Mononuclear cell (primary cell): ENCODE measurements around the gene RIMBP2. TPM values are rescaled to one million over a fixed set of nuclear protein-coding genes. Genes with fewer than 3 reads are reported as not detected.

ENCODE experiments used
- total RNA-seq: library from RNA; depleted of rRNA; stranded (reverse); fragments of >200 nt; gene quantifications from one replicate; pipeline ENCODE4 v1.2.3, GENCODE V29; 2012

The RIMBP2 gene
- total RNA-seq, 1 donor: not detected

Other genes starting within 250 kb of the RIMBP2 start
- gene STX2, start 123.0 kb upstream of the RIMBP2 start, total RNA-seq: 18.1 TPM
- 234 TPM for gene RAN, start 155.8 kb upstream of the RIMBP2 start, total RNA-seq
- 2.3 TPM for gene ADGRD1, start 237.6 kb upstream of the RIMBP2 start, total RNA-seq